AG09319 (cell line): ENCODE results near the gene SLCO1C1.

Experiments used
- DNase-seq: peaks from one replicate; pipeline ENCODE4 v3.0.0-alpha.2; 2010; ENCODE audit warnings: low read depth; ENCODE audit errors: extremely low read depth
- TF ChIP-seq, protein P1 (sequence below): IDR thresholded peaks from 2 replicates; pipeline ENCODE4 v1.5.1; 2011; ENCODE audit warnings: low read depth, mild to moderate bottlenecking, inconsistent platforms, low read length, moderate library complexity

SLCO1C1 gene

GRCh38 chr12:20792971-20793370, 97.8 kb downstream of the SLCO1C1 start:
- no peak for DNase-seq

GRCh38 chr12:20798554-20798953, 103.4 kb downstream of the SLCO1C1 start:
- no peak for DNase-seq
- TF ChIP-seq, protein P1, sequence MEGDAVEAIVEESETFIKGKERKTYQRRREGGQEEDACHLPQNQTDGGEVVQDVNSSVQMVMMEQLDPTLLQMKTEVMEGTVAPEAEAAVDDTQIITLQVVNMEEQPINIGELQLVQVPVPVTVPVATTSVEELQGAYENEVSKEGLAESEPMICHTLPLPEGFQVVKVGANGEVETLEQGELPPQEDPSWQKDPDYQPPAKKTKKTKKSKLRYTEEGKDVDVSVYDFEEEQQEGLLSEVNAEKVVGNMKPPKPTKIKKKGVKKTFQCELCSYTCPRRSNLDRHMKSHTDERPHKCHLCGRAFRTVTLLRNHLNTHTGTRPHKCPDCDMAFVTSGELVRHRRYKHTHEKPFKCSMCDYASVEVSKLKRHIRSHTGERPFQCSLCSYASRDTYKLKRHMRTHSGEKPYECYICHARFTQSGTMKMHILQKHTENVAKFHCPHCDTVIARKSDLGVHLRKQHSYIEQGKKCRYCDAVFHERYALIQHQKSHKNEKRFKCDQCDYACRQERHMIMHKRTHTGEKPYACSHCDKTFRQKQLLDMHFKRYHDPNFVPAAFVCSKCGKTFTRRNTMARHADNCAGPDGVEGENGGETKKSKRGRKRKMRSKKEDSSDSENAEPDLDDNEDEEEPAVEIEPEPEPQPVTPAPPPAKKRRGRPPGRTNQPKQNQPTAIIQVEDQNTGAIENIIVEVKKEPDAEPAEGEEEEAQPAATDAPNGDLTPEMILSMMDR, result peak; percentile 27

More at GRCh38 chr12:20792971-20793370, 97.8 kb downstream of the SLCO1C1 start:
- TF ChIP-seq, protein P1, result no peak

DNA sequence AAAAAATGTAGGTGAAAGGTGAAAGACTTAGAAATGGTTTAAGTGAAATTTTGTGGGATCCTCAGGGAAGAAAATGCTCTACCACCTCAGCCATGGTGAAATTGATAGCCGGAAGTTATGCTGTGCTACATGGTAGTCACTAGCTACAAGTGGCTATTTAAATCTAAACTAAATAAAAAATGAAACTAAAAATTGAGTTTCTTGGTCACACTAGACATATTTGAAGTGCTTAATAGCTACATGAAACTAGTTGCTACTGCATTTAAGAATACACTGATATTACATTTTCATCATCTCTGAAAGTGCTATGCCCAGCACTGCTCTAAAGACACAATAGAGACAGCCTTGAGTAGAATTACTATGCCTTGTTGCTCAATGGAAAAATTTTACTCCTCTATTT, 105.0 kb downstream of the SLCO1C1 start:
- DNase-seq, result no peak

GRCh38 chr12:20801035-20801434, 105.9 kb downstream of the SLCO1C1 start:
- TF ChIP-seq, protein P1, result no peak
- DNase-seq, result no peak

More for the DNA sequence above, 105.0 kb downstream of the SLCO1C1 start:
- TF ChIP-seq, protein P1, result no peak
